KMS-11 (cell line): ENCODE data around the gene ZNF862.

ENCODE experiments used
- H2AFZ ChIP-seq: fragments of 200-600 bp; sonication (generic); 2 replicates; pipeline ENCODE4 v1.6.1; 2016; ENCODE audit warnings: antibody characterized with exemption, mixed run types, low read depth
- H3K27ac ChIP-seq: fragments of 200-600 bp; sonication (generic); 2 replicates; pipeline ENCODE4 v1.6.1; 2016; ENCODE audit warnings: mild to moderate bottlenecking, mixed run types
- H3K27me3 ChIP-seq: fragments of 200-600 bp; sonication (generic); 2 replicates; pipeline ENCODE4 v1.6.1; 2017; ENCODE audit warnings: mild to moderate bottlenecking, low read depth, mixed run types, moderate library complexity; ENCODE audit not compliant: insufficient read depth
- H3K36me3 ChIP-seq: fragments of 200-600 bp; sonication (generic); 2 replicates; pipeline ENCODE4 v1.6.1; 2017; ENCODE audit warnings: mild to moderate bottlenecking, mixed run types; ENCODE audit not compliant: insufficient read depth
- H3K4me1 ChIP-seq: fragments of 200-600 bp; sonication (generic); 2 replicates; pipeline ENCODE4 v1.6.1; 2016; ENCODE audit warnings: mild to moderate bottlenecking, low read depth, mixed run types; ENCODE audit not compliant: poor library complexity, severe bottlenecking
- H3K4me2 ChIP-seq: fragments of 200-600 bp; sonication (generic); 2 replicates; pipeline ENCODE4 v1.7.0; 2016; ENCODE audit warnings: mild to moderate bottlenecking, mixed run types
- H3K4me3 ChIP-seq: fragments of 200-600 bp; sonication (generic); IDR thresholded peaks from 2 replicates; pipeline ENCODE4 v1.6.1; 2017; ENCODE audit warnings: low read depth, low read length, mixed read lengths; ENCODE audit not compliant: insufficient read depth
- H3K79me2 ChIP-seq: fragments of 200-600 bp; sonication (generic); 2 replicates; pipeline ENCODE4 v1.6.1; 2016; ENCODE audit warnings: low read depth, mixed run types; ENCODE audit not compliant: insufficient read depth
- H3K9ac ChIP-seq: fragments of 200-600 bp; sonication (generic); 2 replicates; pipeline ENCODE4 v1.6.1; 2016; ENCODE audit warnings: mild to moderate bottlenecking, mixed run types
- H4K20me1 ChIP-seq: fragments of 200-600 bp; sonication (generic); 2 replicates; pipeline ENCODE4 v1.6.1; 2016; ENCODE audit warnings: mild to moderate bottlenecking, mixed run types; ENCODE audit not compliant: insufficient read depth
- CTCF ChIP-seq: fragments of 200-600 bp; sonication (generic); conservative IDR thresholded peaks from 2 replicates; pipeline ENCODE4 v1.6.1; 2017; ENCODE audit warnings: low read depth, mild to moderate bottlenecking, antibody characterized with exemption, low read length, moderate library complexity, mixed read lengths

Gene ZNF862

GRCh38 chr7:149795126-149795525 is 43.0 kb upstream of the ZNF862 start:
- H3K27ac ChIP-seq: no peak overlapping the region

GRCh38 chr7:149796287-149796860 is 41.8 kb upstream of the ZNF862 start:
- no peak for TF ChIP-seq CTCF
- Histone ChIP-seq H3K27me3 (peaks cover 59% of the 10 kb centered on the region), H3K4me2 (no peak overlapping the region), H3K36me3 (no peaks in the 10 kb centered on the region), H3K4me1 (no peaks in the 10 kb centered on the region), H3K4me3 (no peak overlapping the region), H2AFZ (no peak overlapping the region), H3K79me2 (no peaks in the 10 kb centered on the region), H3K9ac (no peak overlapping the region), H4K20me1 (no peaks in the 10 kb centered on the region), H3K27ac (no peak overlapping the region)

More at GRCh38 chr7:149795126-149795525, 43.0 kb upstream of the ZNF862 start:
- Histone ChIP-seq H4K20me1 (no peaks in the 10 kb centered on the region), H3K79me2 (no peaks in the 10 kb centered on the region), H3K9ac (no peak overlapping the region), H3K36me3 (no peaks in the 10 kb centered on the region), H3K4me2 (no peak overlapping the region), H3K4me3 (no peak overlapping the region), H2AFZ (no peak overlapping the region), H3K4me1 (no peaks in the 10 kb centered on the region), H3K27me3 (peaks cover 63% of the 10 kb centered on the region)
- TF ChIP-seq CTCF: no peak

GRCh38 chr7:149797771-149798170 is 40.4 kb upstream of the ZNF862 start:
- Histone ChIP-seq H4K20me1 (no peaks in the 10 kb centered on the region), H3K79me2 (no peaks in the 10 kb centered on the region)
- no peak for TF ChIP-seq CTCF

GRCh38 chr7:149799397-149800168 is 38.6 kb upstream of the ZNF862 start:
- Histone ChIP-seq H3K4me3 (no peak overlapping the region), H2AFZ (no peak overlapping the region), H3K79me2 (no peaks in the 10 kb centered on the region), H3K9ac (no peak overlapping the region), H3K27ac (no peak overlapping the region), H3K36me3 (no peaks in the 10 kb centered on the region), H3K27me3 (peaks cover 42% of the 10 kb centered on the region), H3K4me2 (no peak overlapping the region), H4K20me1 (no peaks in the 10 kb centered on the region), H3K4me1 (no peaks in the 10 kb centered on the region)
- peak; percentile 84 for TF ChIP-seq CTCF

More at GRCh38 chr7:149797771-149798170, 40.4 kb upstream of the ZNF862 start:
- no peak overlapping the region for H2AFZ ChIP-seq
- H3K4me1 ChIP-seq: no peaks in the 10 kb centered on the region
- no peak overlapping the region for H3K27ac ChIP-seq
- no peak overlapping the region for H3K4me3 ChIP-seq
- no peaks in the 10 kb centered on the region for H3K36me3 ChIP-seq
- no peak overlapping the region for H3K9ac ChIP-seq
- H3K4me2 ChIP-seq: no peak overlapping the region
- peaks cover 46% of the 10 kb centered on the region for H3K27me3 ChIP-seq
